Kidney glomerular epithelial cell (primary cell): ENCODE data around the gene IL15RA.

Experiments
- DNase-seq: peaks from one replicate; lab custom pipeline; 2025; lab: John Stamatoyannopoulos, UW

IL15RA gene, protein sequence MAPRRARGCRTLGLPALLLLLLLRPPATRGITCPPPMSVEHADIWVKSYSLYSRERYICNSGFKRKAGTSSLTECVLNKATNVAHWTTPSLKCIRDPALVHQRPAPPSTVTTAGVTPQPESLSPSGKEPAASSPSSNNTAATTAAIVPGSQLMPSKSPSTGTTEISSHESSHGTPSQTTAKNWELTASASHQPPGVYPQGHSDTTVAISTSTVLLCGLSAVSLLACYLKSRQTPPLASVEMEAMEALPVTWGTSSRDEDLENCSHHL

DNA sequence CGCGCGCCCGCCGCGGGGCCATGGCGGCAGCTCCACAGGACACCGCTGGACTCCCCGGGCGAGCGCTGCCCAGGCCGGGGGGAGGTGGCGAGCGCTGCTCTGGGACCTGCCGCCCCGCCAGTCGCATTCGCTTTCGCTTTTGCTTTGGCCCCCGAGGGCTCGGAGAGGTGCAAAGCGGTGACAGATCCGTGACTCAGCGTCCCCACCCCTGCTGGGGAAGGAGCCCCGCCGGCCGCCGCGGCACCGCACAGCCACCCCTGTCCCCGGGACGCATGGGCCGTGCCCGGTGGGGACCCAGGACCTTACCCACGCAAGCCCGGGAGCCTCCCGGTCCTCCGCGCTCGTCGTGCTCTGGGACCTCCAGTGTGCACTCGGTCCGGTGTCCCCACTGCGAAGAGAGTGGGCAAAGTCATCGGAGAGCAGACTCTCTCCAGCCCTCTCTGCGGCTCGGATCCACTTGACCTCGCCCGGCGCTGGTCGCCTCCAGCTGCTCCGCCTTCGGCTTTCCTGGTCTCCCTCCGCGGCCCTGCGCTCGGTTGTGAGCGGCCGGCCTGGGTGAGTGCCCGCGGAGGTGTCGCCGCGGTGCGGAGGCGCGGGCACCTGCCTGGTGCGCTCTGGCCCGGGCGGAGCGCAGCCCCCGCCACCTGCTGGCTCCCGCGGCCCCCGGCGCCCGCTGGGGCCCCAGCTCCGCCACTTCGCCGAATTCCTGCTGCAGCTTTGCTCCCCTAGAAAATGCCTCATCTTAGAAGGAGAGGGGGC is at the start of gene IL15RA:
Gene IL15RA, minus strand, starts transcription at position 73 of the 759 bp plus-strand sequence. Its CDS starts 51 bp downstream, at position 22.
- peak; percentile 43 for DNase-seq

- DNase-seq = no peak
These were observed 48.4 kb upstream of the IL15RA start for GRCh38 chr10:6025683-6026255.

DNA sequence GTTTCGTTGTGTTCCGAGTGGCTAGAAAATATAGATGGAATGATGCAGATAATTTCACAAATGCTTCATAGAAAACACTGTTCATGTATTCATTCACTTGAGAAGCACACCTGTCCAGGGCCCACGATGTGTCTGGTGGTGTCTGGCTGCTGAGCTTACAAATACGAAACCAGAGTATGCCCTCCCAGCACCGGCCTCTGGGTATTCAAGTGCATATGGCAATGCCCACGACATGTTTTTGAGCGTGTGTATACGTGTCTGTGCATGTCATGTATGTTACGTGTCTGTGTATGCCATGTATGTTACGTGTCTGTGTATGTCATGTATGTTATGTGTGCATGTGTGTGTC is 47.0 kb upstream of the IL15RA start:
- no peak for DNase-seq

GRCh38 chr10:6023661-6024333 is 46.5 kb upstream of the IL15RA start:
- no peak for DNase-seq

- no peak for DNase-seq
These were observed 45.3 kb upstream of the IL15RA start for GRCh38 chr10:6022660-6023059.

GRCh38 chr10:6020826-6021225 is 43.5 kb upstream of the IL15RA start:
- DNase-seq = no peak

DNA sequence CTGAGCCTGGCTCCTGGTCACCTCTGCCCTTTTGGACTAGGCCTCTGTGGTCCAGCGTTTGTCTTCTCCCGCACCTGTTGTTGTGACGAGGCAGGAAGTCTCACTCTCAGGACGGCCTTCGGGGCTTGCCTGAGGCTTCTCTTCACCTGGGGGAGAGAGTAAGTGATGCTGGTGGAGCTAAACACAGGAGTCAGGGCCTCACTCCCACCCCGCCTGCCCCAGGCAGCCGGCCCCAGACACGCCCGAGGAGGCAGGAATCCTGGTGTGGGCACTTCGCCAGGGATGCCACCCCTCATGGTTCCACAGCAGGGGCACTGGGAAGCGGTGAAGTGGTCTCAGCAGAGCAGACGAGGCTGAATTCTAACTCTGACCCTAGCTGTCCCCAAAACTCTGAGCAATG is 42.5 kb upstream of the IL15RA start:
- no peak for DNase-seq

- no peak for DNase-seq
These were observed 41.9 kb upstream of the IL15RA start for GRCh38 chr10:6019010-6019782.

GRCh38 chr10:6018422-6018821 is 41.1 kb upstream of the IL15RA start:
- DNase-seq = no peak

DNA sequence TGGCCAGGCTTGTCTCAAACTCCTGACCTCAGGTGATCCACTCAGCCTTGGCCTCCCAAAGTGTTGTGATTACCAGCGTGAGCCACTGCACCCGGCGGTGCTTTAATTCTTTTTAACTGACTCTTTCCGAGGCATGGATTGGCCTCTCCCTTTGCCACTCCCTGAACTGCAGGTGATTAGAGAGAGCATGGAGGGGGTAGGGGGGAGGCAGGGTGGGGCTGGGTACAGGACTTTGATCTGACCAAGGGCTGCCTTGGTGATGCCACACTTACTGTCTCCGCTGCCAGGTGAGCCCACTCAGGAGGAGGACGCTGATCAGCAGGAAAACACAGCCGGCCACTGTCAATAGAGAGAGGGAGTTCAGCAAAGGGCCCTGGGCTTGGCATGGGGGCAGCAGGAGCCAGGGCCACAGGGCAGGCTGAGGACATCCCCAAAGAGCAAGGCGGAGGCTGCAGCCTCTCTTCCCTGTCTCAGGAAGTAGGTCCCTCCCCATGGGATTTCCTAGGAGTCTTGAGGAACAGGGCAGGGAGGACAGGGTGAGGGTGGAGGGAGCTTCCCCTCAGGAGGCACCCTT is 40.5 kb upstream of the IL15RA start:
- no peak for DNase-seq

GRCh38 chr10:6014241-6014761 is 37.0 kb upstream of the IL15RA start:
- DNase-seq = peak; percentile 22

GRCh38 chr10:6013413-6014192 is 36.3 kb upstream of the IL15RA start:
- DNase-seq = no peak

GRCh38 chr10:6012121-6012905 is 35.0 kb upstream of the IL15RA start:
- DNase-seq = no peak

- DNase-seq = no peak
These were observed 34.2 kb upstream of the IL15RA start for GRCh38 chr10:6011558-6011957.

- DNase-seq = no peak
These were observed 33.2 kb upstream of the IL15RA start for GRCh38 chr10:6010569-6010968.

- DNase-seq = no peak
These were observed 32.6 kb upstream of the IL15RA start for GRCh38 chr10:6009961-6010360.

- DNase-seq = peak; percentile 4
These were observed 31.8 kb upstream of the IL15RA start for GRCh38 chr10:6009150-6009549.

DNA sequence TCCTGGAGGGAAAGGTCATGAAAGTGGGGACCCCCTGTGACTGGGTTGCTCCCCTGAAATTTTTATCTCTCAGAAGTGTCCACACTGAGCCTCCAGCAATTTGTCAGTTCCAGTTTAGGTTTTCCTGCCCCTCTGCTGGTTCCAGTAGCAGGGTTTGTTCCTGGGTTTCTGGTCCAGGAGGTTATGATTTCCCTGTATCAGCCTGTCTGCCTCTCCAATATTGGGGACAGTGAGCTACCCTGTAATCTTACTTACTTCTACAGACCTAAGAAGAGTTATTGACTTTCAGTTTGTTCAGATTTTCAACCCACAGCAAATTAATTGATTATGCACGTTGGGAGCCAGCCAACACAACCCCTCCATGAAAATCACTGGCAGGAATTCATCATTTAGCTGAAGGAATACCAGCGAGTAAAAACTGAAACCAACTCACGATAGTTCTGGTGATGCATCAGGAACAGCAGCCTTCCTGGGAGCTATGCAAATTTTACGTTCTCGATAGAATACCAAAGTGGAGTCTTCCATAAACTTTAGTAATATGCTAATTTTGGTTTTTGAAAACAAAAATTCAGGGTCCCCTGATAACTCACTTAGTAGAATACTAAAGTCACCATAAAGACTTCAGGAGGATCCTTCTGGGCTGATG is 31.3 kb upstream of the IL15RA start:
- DNase-seq = no peak

GRCh38 chr10:6006991-6007390 is 29.6 kb upstream of the IL15RA start:
- no peak for DNase-seq
